Cardiac fibroblast (primary cell): ENCODE data around the gene DNM3.

Source experiments
- DNase-seq, 2 donors: peaks; one replicate each; pipeline versions ENCODE4 v3.0.0 to v3.0.0-alpha.2; 2010; ENCODE audit warnings: low read depth in 2 of 2
- H3K4me3 ChIP-seq, 2 donors: replicated peaks in 1 of 2; 1 replicate in 1 of 2; 2 replicates in 1 of 2; pipeline ENCODE4 v1.5.1; 2011; ENCODE audit warnings: low read depth in 2 of 2, low read length in 2 of 2, mild to moderate bottlenecking in 2 of 2, moderate library complexity in 1 of 2
- TF ChIP-seq, protein P1 (sequence below): IDR thresholded peaks from one replicate; pipeline ENCODE4 v1.5.1; 2011; ENCODE audit warnings: low read depth, mild to moderate bottlenecking, low read length, inconsistent platforms

The DNM3 gene

DNA sequence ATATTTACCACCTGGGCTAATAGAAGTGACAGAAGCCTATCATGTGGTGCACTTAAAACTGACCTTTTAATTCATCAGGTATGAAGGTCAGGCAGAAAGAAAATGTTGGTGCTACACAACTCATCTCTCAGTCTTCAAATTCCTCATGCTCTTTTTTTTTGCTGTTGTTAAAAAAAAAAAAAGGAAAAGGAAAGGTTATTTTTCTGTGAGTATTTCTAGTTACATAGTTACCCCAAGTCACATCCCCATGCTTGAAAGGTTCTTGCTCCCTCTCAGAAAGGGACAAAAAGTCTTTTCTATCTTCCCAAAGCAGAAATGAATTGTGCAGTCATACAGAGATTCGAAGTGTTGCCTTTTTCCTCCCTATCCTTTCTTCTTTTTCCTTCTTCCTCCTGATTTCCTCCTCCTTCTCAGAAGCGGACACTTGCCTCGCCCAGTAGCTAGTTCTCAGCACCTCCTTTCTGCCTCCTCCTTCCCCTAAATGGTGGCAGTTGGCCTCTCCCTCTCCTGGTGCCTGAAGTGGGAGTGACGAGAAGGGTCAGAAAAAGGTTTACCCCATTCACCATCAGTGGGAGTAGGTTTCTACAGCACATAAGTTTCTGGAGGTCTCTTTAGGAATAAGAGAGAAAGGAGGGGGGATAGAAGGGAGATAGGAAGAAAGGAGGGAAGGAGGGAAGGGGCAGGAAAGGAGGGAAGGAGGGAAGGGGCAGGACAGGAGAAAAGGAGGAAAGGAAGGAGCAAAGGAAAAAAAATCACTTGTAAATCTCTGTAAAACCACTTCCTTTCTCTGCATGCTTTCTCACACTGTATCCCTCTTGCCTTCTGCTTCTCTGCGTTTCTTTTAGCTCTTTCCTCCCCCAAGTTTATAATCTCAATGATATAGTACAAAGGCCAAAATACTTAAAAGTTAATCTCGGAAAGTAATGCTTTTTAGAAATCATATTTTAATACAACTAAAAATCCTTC, 558.7 kb downstream of the DNM3 start:
- no peak for DNase-seq
- TF ChIP-seq, protein P1, sequence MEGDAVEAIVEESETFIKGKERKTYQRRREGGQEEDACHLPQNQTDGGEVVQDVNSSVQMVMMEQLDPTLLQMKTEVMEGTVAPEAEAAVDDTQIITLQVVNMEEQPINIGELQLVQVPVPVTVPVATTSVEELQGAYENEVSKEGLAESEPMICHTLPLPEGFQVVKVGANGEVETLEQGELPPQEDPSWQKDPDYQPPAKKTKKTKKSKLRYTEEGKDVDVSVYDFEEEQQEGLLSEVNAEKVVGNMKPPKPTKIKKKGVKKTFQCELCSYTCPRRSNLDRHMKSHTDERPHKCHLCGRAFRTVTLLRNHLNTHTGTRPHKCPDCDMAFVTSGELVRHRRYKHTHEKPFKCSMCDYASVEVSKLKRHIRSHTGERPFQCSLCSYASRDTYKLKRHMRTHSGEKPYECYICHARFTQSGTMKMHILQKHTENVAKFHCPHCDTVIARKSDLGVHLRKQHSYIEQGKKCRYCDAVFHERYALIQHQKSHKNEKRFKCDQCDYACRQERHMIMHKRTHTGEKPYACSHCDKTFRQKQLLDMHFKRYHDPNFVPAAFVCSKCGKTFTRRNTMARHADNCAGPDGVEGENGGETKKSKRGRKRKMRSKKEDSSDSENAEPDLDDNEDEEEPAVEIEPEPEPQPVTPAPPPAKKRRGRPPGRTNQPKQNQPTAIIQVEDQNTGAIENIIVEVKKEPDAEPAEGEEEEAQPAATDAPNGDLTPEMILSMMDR = no peak
- no peak overlapping the region for H3K4me3 ChIP-seq

DNA sequence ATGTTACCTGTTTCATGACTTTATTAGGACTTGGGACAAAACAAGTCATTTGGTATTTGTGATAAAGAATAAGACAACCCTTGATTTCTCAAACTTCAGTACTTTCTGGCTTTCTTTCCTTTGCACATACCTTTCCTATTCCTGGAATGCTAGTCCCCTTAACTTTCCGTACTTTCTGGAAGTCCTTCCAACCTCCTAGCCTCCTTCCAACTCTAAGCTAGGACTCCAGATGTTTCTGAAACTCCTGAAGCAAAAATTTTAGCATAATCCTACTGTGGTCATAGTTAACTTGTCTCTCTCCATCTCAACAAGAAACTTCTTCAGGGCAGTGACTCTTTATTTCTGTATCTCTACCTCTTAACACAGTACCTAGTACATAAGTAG, 559.4 kb downstream of the DNM3 start:
- DNase-seq = no peak
- TF ChIP-seq, protein P1 = no peak
- no peak overlapping the region for H3K4me3 ChIP-seq

DNA sequence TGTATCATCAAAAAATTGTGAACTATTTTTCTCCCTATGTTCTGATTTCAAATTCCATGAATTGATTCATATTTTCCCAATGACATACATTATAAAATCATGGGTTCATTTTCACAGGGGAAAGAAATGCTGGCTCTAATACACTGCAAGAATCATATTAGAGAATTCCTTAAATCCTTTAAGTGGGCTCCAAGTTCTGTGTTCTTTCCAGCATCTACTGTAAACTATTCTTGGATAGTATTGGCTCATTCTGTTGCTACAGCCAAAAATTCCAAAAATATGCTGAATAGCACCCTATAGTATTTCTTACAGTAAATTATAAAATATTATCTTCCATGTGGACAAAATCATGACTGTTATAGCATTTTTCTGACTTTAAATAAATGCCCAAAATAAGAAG, 560.2 kb downstream of the DNM3 start:
- H3K4me3 ChIP-seq = no peak overlapping the region
- no peak for DNase-seq
- TF ChIP-seq, protein P1 = no peak

DNA sequence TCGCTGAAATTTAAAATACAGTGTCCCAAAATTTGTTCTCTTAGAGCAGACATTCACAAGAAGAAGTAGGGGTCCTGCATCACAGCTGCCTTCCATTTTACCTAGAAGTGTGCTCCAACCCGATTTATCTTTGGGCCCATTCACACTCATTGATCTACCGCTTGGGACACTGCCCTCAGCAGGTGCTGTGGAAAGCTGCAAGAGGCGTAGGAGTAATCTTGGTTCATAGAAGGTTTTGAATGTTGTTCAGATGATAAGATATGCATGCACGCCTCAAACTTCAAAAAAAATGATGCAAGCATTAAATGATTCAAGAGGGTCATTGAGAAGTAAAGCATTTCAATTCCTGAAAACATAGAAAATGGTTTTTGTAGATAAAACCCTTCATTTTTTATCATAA, 560.6 kb downstream of the DNM3 start:
- H3K4me3 ChIP-seq = no peak overlapping the region
- DNase-seq = no peak
- TF ChIP-seq, protein P1 = peak; percentile 18

DNA sequence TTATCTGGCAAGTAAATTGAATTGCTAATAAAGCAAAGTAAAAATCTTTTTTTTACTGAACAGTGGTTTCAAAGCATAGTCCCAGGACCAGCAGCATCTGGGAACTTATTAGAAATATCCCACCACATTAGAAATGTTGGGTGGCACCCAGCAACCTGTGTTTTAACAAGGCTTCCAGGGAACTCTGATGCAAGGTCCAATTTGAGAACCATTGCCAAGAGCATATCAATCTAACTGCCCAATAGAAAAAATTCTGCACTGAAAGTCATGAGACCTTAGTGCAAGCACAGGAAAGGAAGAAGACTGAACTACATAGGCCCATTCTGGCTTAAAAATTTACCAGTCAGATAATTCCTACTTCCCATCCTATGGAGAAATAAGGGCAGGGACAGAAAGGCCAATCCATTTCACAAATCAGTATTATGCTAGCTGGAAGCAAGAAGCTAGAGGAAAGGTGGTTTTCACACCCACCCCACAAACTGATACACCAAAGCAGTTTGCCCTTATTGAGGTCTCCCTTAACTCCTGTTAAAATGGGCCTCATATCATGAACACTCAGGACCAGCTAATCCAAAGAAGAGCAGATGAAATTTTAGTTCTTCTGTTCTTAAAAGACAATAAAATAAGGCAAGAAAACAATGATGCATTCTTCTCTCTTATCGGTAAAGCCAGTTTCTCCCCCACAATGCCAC, 561.7 kb downstream of the DNM3 start:
- H3K4me3 ChIP-seq = no peak overlapping the region
- DNase-seq = no peak
- TF ChIP-seq, protein P1 = no peak

DNA sequence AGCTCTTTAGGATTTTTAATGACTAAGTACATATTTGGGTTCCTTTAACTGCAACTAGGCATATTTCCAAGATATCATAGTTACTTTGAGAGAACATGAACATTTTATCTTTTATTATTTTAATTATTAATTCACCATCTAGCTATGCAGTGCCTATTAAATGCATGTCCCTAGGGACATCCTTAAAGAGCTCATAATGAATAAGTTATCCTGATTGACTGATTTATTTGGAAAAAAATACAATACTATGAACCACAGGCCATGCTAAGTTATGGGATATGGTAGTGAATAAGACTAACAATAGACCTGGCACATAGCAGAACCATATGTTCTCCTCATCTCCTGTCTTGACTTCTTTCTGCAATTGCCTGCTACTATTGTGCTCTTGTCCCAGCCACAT, 562.8 kb downstream of the DNM3 start:
- DNase-seq = no peak
- TF ChIP-seq, protein P1 = no peak
- H3K4me3 ChIP-seq = no peak overlapping the region
